Naive thymus-derived CD4-positive, alpha-beta T cell (primary cell): ENCODE measurements around the gene PARG. TPM values are rescaled to one million over a fixed set of nuclear protein-coding genes. Genes with fewer than 3 reads are reported as not detected.
A peak's percentile ranks its signal among the peaks of the same experiment; 100 is the strongest.
"Not testable (repeated sequence)": the region's sequence is repeated elsewhere in the genome, so short reads cannot be mapped to it uniquely, and the experiment has no call there.

Experiments
- ATAC-seq: fragments of 150-1000 bp; cut with Tn5 transposase; 2 replicates; pipeline ENCODE4 v1.10.0; 2021; ENCODE audit warnings: mild to moderate bottlenecking, moderate library complexity
- CTCF ChIA-PET: fragments of 350-600 bp; sonication (Branson Sonifier 250); formaldehyde crosslinking; loops from one replicate; lab custom pipeline; 2021; ENCODE audit warnings: antibody characterized with exemption; lab: Charles Lee
- POLR2A ChIA-PET: fragments of 350-600 bp; sonication (Branson Sonifier 250); formaldehyde crosslinking; loops from one replicate; lab custom pipeline; 2021; ENCODE audit warnings: antibody characterized with exemption, inconsistent platforms; lab: Charles Lee
- DNase-seq, 9 donors: peaks; one replicate each; pipeline versions ENCODE4 v3.0.0 to v3.0.0-alpha.2; 2020 to 2022; ENCODE audit warnings: mixed read lengths in 1 of 9
- H3K27ac ChIP-seq: one replicate; pipeline ENCODE4 v1.7.0; 2013; ENCODE audit warnings: mild to moderate bottlenecking, low read depth, low read length, moderate library complexity
- H3K27me3 ChIP-seq, 2 donors: one replicate each; pipeline ENCODE4 v1.7.0; 2013; ENCODE audit warnings: low read length in 2 of 2, mild to moderate bottlenecking in 2 of 2, moderate library complexity in 2 of 2; ENCODE audit not compliant: control insufficient read depth in 2 of 2, insufficient read depth in 2 of 2
- H3K36me3 ChIP-seq, 3 experiments: 1 replicate in 2 of 3; 2 replicates in 1 of 3; pipeline ENCODE4 v1.7.0; 2013; ENCODE audit warnings: low read length in 3 of 3, mild to moderate bottlenecking in 3 of 3, moderate library complexity in 1 of 3; ENCODE audit not compliant: insufficient read depth in 3 of 3, control insufficient read depth in 2 of 3
- H3K4me1 ChIP-seq, 2 donors: one replicate each; pipeline ENCODE4 v1.7.0; 2013; ENCODE audit warnings: low read length in 2 of 2, mild to moderate bottlenecking in 2 of 2, moderate library complexity in 1 of 2; ENCODE audit not compliant: control insufficient read depth in 2 of 2, insufficient read depth in 2 of 2
- H3K4me3 ChIP-seq: 2 replicates; pipeline ENCODE4 v1.7.0; 2013; ENCODE audit warnings: mild to moderate bottlenecking, low read length
- H3K9me3 ChIP-seq, 3 experiments: 1 replicate in 2 of 3; 2 replicates in 1 of 3; pipeline ENCODE4 v1.7.0; 2013; ENCODE audit warnings: low read length in 3 of 3; ENCODE audit not compliant: control insufficient read depth in 2 of 3
- H3K27ac Mint-ChIP-seq, 9 donors: one replicate each; pipeline ENCODE4 v1.8.0; 2020 to 2022; ENCODE audit warnings: mixed read lengths in 9 of 9, mild to moderate bottlenecking in 8 of 9, moderate library complexity in 5 of 9, inconsistent platforms in 2 of 9
- H3K27me3 Mint-ChIP-seq, 5 donors: one replicate each; pipeline ENCODE4 v1.8.0; 2021 to 2022; ENCODE audit warnings: mixed read lengths in 5 of 5, mild to moderate bottlenecking in 1 of 5
- H3K36me3 Mint-ChIP-seq, 5 donors: one replicate each; pipeline ENCODE4 v1.8.0; 2020 to 2022; ENCODE audit warnings: mixed read lengths in 5 of 5, mild to moderate bottlenecking in 3 of 5, inconsistent platforms in 1 of 5
- H3K4me1 Mint-ChIP-seq, 7 donors: one replicate each; pipeline ENCODE4 v1.8.0; 2020 to 2022; ENCODE audit warnings: mixed read lengths in 7 of 7, mild to moderate bottlenecking in 3 of 7, inconsistent platforms in 1 of 7
- H3K4me3 Mint-ChIP-seq, 10 donors: one replicate each; pipeline ENCODE4 v1.8.0; 2020 to 2022; ENCODE audit warnings: mild to moderate bottlenecking in 10 of 10, mixed read lengths in 10 of 10, moderate library complexity in 6 of 10, inconsistent platforms in 2 of 10
- H3K9me3 Mint-ChIP-seq, 11 donors: one replicate each; pipeline ENCODE4 v1.8.0; 2020 to 2022; ENCODE audit warnings: mixed read lengths in 11 of 11, mild to moderate bottlenecking in 4 of 11, inconsistent platforms in 1 of 11, moderate library complexity in 1 of 11
- intact Hi-C, 2 donors: fragments of 100-400 bp; cut with micrococcal nuclease; formaldehyde crosslinking; loops; one replicate each; pipeline ENCODE4 v1.15.1; 2023
- polyA plus RNA-seq, 2 donors: library from polyadenylated mRNA; unstranded; fragments of 300-500 nt; fragmentation: Illumina TruSeq; gene quantifications; one replicate each; pipeline ENCODE4 v1.2.3, GENCODE V29; 2021
- total RNA-seq, 6 experiments: library from RNA in 5 of 6; stranded (reverse) in 5 of 6; gene quantifications; 1 replicate in 5 of 6; 2 replicates in 1 of 6; pipeline ENCODE4 v1.2.3 and lab custom pipeline; 2021 to 2026

PARG gene
- total and polyA plus RNA-seq, 7 experiments from 2014 or later = 11.4 to 48.2 (median 33.9) TPM

DNA sequence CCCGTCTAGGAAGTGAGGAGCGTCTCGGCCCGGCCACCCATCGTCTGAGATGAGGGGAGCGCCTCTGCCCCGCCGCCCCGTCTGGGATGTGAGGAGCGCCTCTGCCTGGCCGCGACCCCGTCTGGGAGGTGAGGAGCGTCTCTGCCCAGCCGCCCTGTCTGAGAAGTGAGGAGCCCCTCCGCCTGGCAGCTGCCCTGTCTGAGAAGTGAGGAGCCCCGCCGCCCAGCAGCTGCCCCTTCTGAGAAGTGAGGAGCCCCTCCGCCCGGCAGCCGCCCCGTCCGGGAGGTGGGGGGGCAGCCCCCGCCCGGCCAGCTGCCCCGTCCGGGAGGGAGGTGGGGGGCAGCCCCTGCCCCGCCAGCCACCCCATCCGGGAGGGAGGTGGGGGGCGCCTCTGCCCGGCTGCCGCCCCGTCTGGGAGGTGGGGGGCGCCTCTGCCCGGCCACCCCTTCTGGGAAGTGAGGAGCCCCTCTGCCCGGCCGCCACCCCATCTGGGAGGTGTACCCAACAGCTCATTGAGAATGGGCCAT is 28.6 kb upstream of the PARG start:
- H3K4me3 Mint-ChIP-seq, H3K4me1 ChIP-seq, CTCF ChIA-PET, H3K36me3 ChIP-seq, intact Hi-C loops, DNase-seq, H3K27me3 Mint-ChIP-seq, ATAC-seq, H3K4me3 ChIP-seq, H3K9me3 ChIP-seq, H3K4me1 Mint-ChIP-seq, POLR2A ChIA-PET, H3K27me3 ChIP-seq, H3K27ac ChIP-seq, H3K9me3 Mint-ChIP-seq, H3K27ac Mint-ChIP-seq: not testable (repeated sequence)
- H3K36me3 Mint-ChIP-seq = peaks cover 0 to 19% (median 2%) of the 10 kb centered on the region in 5 donors

DNA sequence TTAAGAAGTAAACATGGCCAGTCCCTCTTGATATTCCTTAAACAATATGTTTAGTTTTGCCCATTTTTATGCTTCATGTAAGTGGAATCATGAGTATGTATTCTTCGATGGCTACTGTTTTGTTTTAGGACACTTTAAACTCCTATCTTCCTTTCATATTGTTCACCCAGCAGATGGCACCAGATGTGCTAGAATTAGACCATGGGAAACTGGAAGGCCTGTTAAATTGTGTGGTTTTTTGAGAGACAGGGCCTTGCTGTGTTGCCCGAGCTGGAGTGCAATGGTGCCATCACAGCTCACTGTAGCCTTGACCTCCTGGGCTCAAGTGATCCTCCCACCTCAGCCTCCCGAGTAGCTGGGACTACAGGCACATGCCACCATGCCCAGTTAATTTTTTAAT is 11.3 kb upstream of the PARG start:
- CTCF ChIA-PET, H3K27me3 Mint-ChIP-seq, ATAC-seq, H3K4me3 Mint-ChIP-seq, intact Hi-C loops, H3K9me3 Mint-ChIP-seq, H3K36me3 ChIP-seq, DNase-seq, H3K4me1 ChIP-seq, H3K27ac Mint-ChIP-seq, H3K4me3 ChIP-seq, H3K27ac ChIP-seq, H3K9me3 ChIP-seq, POLR2A ChIA-PET, H3K27me3 ChIP-seq: not testable (repeated sequence)
- Mint-ChIP-seq H3K36me3 (peaks cover 3 to 11% (median 7%) of the 10 kb centered on the region in 5 donors), H3K4me1 (peaks cover 0 to 14% (median 4%) of the 10 kb centered on the region in 7 donors)

DNA sequence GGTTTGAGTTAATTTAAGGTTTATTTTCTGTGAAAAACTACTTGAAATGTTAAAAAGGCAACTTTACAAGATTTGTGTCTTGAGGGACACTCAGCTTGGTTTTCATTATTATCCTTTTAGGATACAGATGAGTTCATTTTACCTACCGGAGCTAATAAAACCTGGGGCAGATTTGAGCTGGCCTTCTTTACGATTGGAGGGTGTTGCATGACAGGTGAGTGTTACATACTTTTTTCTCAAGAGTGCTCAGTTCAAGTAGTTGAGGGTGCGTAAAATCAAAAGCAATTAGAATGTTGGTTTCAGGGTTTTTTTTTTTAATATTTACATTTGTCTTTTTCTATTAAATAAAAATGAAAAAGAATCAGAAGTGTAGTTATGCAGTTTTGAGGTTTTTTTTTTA is 10.2 kb upstream of the PARG start:
- peaks cover 0 to 14% (median 4%) of the 10 kb centered on the region in 7 donors for H3K4me1 Mint-ChIP-seq
- H3K36me3 ChIP-seq, CTCF ChIA-PET, H3K27me3 Mint-ChIP-seq, H3K36me3 Mint-ChIP-seq, H3K9me3 ChIP-seq, intact Hi-C loops, H3K27me3 ChIP-seq, H3K4me1 ChIP-seq, DNase-seq, H3K4me3 Mint-ChIP-seq, ATAC-seq, H3K4me3 ChIP-seq, H3K27ac ChIP-seq, POLR2A ChIA-PET, H3K27ac Mint-ChIP-seq, H3K9me3 Mint-ChIP-seq: not testable (repeated sequence)

DNA sequence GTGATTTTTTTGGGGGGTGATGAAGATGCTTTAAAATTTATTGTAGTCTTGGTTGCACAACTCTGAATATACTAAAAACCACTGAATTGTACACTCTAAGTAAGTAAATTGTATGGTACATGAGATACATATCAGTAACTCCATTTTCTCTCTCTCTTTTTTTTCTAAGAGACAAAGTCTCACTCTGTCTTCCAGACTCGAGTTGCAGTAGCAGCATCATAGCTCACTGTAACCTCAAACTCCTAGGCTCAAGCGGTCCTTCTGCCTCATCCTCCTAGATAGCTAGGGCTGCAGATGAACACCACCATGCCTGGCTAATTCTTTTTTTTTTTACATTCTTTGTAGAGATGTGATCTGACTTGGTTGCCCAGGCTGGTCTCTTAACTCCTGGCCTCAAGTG is 6.9 kb upstream of the PARG start:
- DNase-seq, H3K27ac Mint-ChIP-seq, intact Hi-C loops, H3K9me3 Mint-ChIP-seq, ATAC-seq, H3K27me3 ChIP-seq, H3K27me3 Mint-ChIP-seq, H3K4me3 ChIP-seq, H3K4me3 Mint-ChIP-seq, H3K9me3 ChIP-seq, H3K36me3 ChIP-seq, POLR2A ChIA-PET, H3K27ac ChIP-seq, CTCF ChIA-PET, H3K4me1 ChIP-seq: not testable (repeated sequence)
- H3K36me3 Mint-ChIP-seq = peaks cover 0 to 11% (median 5%) of the 10 kb centered on the region in 5 donors
- H3K4me1 Mint-ChIP-seq = peaks cover 6 to 24% (median 9%) of the 10 kb centered on the region in 7 donors

DNA sequence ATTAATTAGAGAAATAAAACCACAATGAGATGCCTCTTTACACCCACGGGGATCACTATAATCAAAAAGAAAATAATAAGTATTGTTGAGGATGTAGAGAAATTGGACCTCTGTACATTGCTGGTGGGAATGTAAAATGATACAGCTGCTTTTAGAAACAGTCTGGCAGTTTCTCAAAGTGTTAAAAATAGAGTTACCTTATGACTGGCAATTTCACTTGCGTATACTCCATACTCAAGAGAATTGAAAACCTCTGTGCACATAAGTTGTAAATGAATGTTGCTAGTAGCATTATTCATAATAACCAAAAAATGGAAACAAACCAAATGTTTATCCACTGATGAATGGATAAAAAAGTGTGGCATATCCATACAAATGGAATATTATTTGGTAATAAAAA is 6.3 kb upstream of the PARG start:
- H3K27me3 Mint-ChIP-seq, H3K9me3 Mint-ChIP-seq, POLR2A ChIA-PET, H3K27ac ChIP-seq, H3K9me3 ChIP-seq, H3K27ac Mint-ChIP-seq, intact Hi-C loops, H3K36me3 ChIP-seq, H3K4me3 ChIP-seq, CTCF ChIA-PET, DNase-seq, H3K4me1 ChIP-seq, H3K27me3 ChIP-seq, H3K4me3 Mint-ChIP-seq, ATAC-seq: not testable (repeated sequence)
- H3K36me3 Mint-ChIP-seq = peaks cover 0 to 12% (median 6%) of the 10 kb centered on the region in 5 donors
- H3K4me1 Mint-ChIP-seq = peaks cover 8 to 28% (median 11%) of the 10 kb centered on the region in 7 donors

DNA sequence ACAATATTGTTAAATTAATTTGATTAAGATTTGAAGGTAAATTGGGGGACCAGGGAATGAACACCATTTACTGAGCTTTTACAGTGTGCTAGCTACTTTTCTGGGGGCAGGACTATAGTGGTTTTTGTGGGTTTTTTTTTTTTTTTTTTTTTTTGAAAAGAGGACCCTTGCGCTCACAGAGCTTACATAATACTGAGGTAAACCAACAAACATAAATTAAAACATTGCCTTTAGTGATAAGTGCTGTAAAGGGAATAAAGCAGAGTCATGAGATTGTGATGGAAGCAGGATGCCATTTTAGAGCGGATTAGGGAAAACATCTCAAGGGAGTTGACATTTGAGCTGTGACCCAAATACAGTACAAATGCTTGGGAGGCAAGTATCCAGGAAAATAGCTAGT is 1.8 kb upstream of the PARG start:
- H3K36me3 ChIP-seq, H3K36me3 Mint-ChIP-seq, H3K27me3 ChIP-seq, H3K27me3 Mint-ChIP-seq, H3K9me3 Mint-ChIP-seq, DNase-seq, H3K27ac ChIP-seq, CTCF ChIA-PET, POLR2A ChIA-PET, ATAC-seq, H3K4me3 ChIP-seq, H3K4me1 ChIP-seq, H3K9me3 ChIP-seq: not testable (repeated sequence)
- peak overlapping the region in 7 of 10 donors; percentile 19 to 99 (median 34) for H3K4me3 Mint-ChIP-seq
- intact Hi-C loops = loop anchor here in 1 of 2 donors (5.0 kb wide), 1 partner anchor 679 kb away; the partner anchor contains the start of gene SGMS1
- peak overlapping the region in 2 of 9 donors; percentile 17 to 76 for H3K27ac Mint-ChIP-seq
- peaks cover 10 to 50% (median 43%) of the 10 kb centered on the region in 7 donors for H3K4me1 Mint-ChIP-seq

DNA sequence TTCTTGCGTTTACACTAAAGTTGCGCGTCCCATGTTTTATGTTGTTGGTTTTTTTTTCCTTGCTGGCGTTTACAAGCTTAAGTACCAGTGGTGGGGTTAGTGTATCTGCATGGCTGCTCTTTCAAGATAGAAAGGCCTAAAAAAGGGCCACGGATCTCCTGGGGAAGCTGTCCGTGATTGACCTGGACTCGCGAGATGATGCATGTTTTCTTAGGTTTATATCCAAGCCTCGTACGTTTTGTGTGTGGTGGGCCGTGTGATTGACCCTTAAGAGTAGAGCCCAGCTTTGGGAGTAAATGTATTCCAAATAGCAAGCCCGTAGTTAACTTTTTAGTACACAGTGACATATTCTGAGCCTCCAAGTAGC is 495 bp upstream of the PARG start:
- H3K4me1 ChIP-seq, H3K36me3 Mint-ChIP-seq, H3K27me3 Mint-ChIP-seq, H3K36me3 ChIP-seq, H3K27me3 ChIP-seq, POLR2A ChIA-PET, H3K9me3 ChIP-seq, CTCF ChIA-PET, H3K9me3 Mint-ChIP-seq: not testable (repeated sequence)
- intact Hi-C loops = loop anchor here in 1 of 2 donors (1.0 to 5.0 kb wide), 2 partner anchors 404 to 680 kb away; partner anchors contain the start of gene SGMS1
- ATAC-seq (peak; percentile 9), DNase-seq (peak in 1 of 9 donors; percentile 0)
- peak overlapping the region; percentile 94 for H3K4me3 ChIP-seq
- H3K27ac Mint-ChIP-seq = peak overlapping the region; percentile 90 to 98 (median 94)
- peak overlapping the region; percentile 79 for H3K27ac ChIP-seq
- peak overlapping the region; percentile 99 to 100 (median 99) for H3K4me3 Mint-ChIP-seq
- peaks cover 12 to 56% (median 48%) of the 10 kb centered on the region in 7 donors for H3K4me1 Mint-ChIP-seq
